Astrocyte (in vitro differentiated cells and primary cell): ENCODE data around the gene PTPRD. TPM values are rescaled to one million over a fixed set of nuclear protein-coding genes. Genes with fewer than 3 reads are reported as not detected.

Experiments
- DNase-seq: peaks from one replicate; pipeline ENCODE4 v3.0.0-alpha.2; 2010; ENCODE audit warnings: low read depth
- FAIRE-seq: peaks from 2 replicates; lab custom pipeline; 2011; peaks lifted over from hg19 to GRCh38; lab: Jason Lieb, UNC
- H2AFZ ChIP-seq: 2 replicates; pipeline ENCODE4 v1.6.0; 2012; ENCODE audit warnings: low read depth, low read length, inconsistent platforms
- H3K27ac ChIP-seq: 2 replicates; pipeline ENCODE4 v1.5.1; 2011; ENCODE audit warnings: low read depth, low read length, inconsistent platforms
- H3K27me3 ChIP-seq: 2 replicates; pipeline ENCODE4 v1.6.0; 2011; ENCODE audit warnings: low read length, inconsistent platforms; ENCODE audit not compliant: insufficient read depth
- H3K36me3 ChIP-seq: 2 replicates; pipeline ENCODE4 v1.5.1; 2011; ENCODE audit warnings: low read length, inconsistent platforms; ENCODE audit not compliant: insufficient read depth
- H3K4me1 ChIP-seq: 2 replicates; pipeline ENCODE4 v1.5.1; 2011; ENCODE audit warnings: low read length, inconsistent platforms; ENCODE audit not compliant: insufficient read depth
- H3K4me2 ChIP-seq: 2 replicates; pipeline ENCODE4 v1.6.0; 2012; ENCODE audit warnings: low read length, inconsistent platforms
- H3K4me3 ChIP-seq: 2 replicates; pipeline ENCODE4 v1.5.1; 2011; ENCODE audit warnings: low read depth, mild to moderate bottlenecking, low read length, inconsistent platforms; ENCODE audit not compliant: insufficient read depth
- H3K79me2 ChIP-seq: 2 replicates; pipeline ENCODE4 v1.6.0; 2012; ENCODE audit warnings: mild to moderate bottlenecking, low read length, inconsistent platforms; ENCODE audit not compliant: insufficient read depth
- H3K9ac ChIP-seq: 2 replicates; pipeline ENCODE4 v1.6.0; 2012; ENCODE audit warnings: mild to moderate bottlenecking, low read length, inconsistent platforms
- H3K9me3 ChIP-seq: 2 replicates; pipeline ENCODE4 v1.5.1; 2012; ENCODE audit warnings: low read depth, mild to moderate bottlenecking, low read length, inconsistent platforms; ENCODE audit not compliant: insufficient read depth
- H4K20me1 ChIP-seq: 2 replicates; pipeline ENCODE4 v1.6.0; 2012; ENCODE audit warnings: low read length, inconsistent platforms; ENCODE audit not compliant: insufficient read depth
- H3K27ac Mint-ChIP-seq: one replicate; pipeline ENCODE4 v1.8.0; 2021; ENCODE audit warnings: mild to moderate bottlenecking, mixed read lengths; ENCODE audit not compliant: unreplicated experiment
- H3K27me3 Mint-ChIP-seq: one replicate; pipeline ENCODE4 v1.8.0; 2021; ENCODE audit warnings: low read depth, mixed read lengths; ENCODE audit not compliant: unreplicated experiment
- H3K36me3 Mint-ChIP-seq: one replicate; pipeline ENCODE4 v1.8.0; 2021; ENCODE audit warnings: low read depth, mixed read lengths; ENCODE audit not compliant: unreplicated experiment
- H3K4me1 Mint-ChIP-seq: one replicate; pipeline ENCODE4 v1.8.0; 2021; ENCODE audit warnings: low read depth, mixed read lengths; ENCODE audit not compliant: unreplicated experiment
- H3K4me3 Mint-ChIP-seq: one replicate; pipeline ENCODE4 v1.8.0; 2021; ENCODE audit warnings: mild to moderate bottlenecking, moderate library complexity, mixed read lengths; ENCODE audit not compliant: unreplicated experiment
- H3K9me3 Mint-ChIP-seq: one replicate; pipeline ENCODE4 v1.8.0; 2021; ENCODE audit warnings: mild to moderate bottlenecking, mixed read lengths; ENCODE audit not compliant: unreplicated experiment
- CTCF ChIP-seq: IDR thresholded peaks from 2 replicates; pipeline ENCODE4 v1.5.1; 2011; ENCODE audit warnings: low read depth, mild to moderate bottlenecking, inconsistent platforms, low read length, moderate library complexity; ENCODE audit not compliant: insufficient read depth
- EZH2 ChIP-seq: IDR thresholded peaks from 2 replicates; pipeline ENCODE4 v1.6.1; 2012; ENCODE audit warnings: mild to moderate bottlenecking, low read length, inconsistent platforms; ENCODE audit not compliant: insufficient read depth
- total RNA-seq: library from RNA; stranded (reverse); gene quantifications from 2 replicates; pipeline ENCODE4 v1.2.1, GENCODE V29; 2021

The PTPRD gene
- total RNA-seq, 1 donor from 2014 or later, result 88.1 TPM

GRCh38 chr9:8782237-8782636 is 1830.6 kb downstream of the PTPRD start:
- TF ChIP-seq CTCF (no peak), EZH2 (no peak)
- no peak for FAIRE-seq

GRCh38 chr9:8781458-8781857 is 1831.3 kb downstream of the PTPRD start:
- H3K27ac ChIP-seq, result no peak overlapping the region
- no peak overlapping the region for H2AFZ ChIP-seq
- H3K27me3 ChIP-seq, result no peaks in the 10 kb centered on the region
- no peak overlapping the region for H3K4me2 ChIP-seq
- Mint-ChIP-seq H3K27ac (no peak overlapping the region), H3K4me1 (peaks cover 30% of the 10 kb centered on the region), H3K4me3 (no peak overlapping the region), H3K27me3 (no peaks in the 10 kb centered on the region), H3K36me3 (no peaks in the 10 kb centered on the region), H3K9me3 (no peaks in the 10 kb centered on the region)
- no peaks in the 10 kb centered on the region for H4K20me1 ChIP-seq
- no peaks in the 10 kb centered on the region for H3K79me2 ChIP-seq
- DNase-seq (no peak), FAIRE-seq (no peak)
- TF ChIP-seq EZH2, result no peak
- no peak for TF ChIP-seq CTCF
- no peaks in the 10 kb centered on the region for H3K4me1 ChIP-seq
- H3K9me3 ChIP-seq, result no peaks in the 10 kb centered on the region
- no peaks in the 10 kb centered on the region for H3K36me3 ChIP-seq
- H3K4me3 ChIP-seq, result no peak overlapping the region
- H3K9ac ChIP-seq, result no peak overlapping the region

More at GRCh38 chr9:8782237-8782636, 1830.6 kb downstream of the PTPRD start:
- Histone ChIP-seq H3K9ac (no peak overlapping the region), H3K9me3 (no peaks in the 10 kb centered on the region), H2AFZ (no peak overlapping the region), H3K4me2 (no peak overlapping the region), H3K79me2 (no peaks in the 10 kb centered on the region), H3K4me3 (no peak overlapping the region), H3K27ac (no peak overlapping the region), H3K4me1 (no peaks in the 10 kb centered on the region), H3K36me3 (no peaks in the 10 kb centered on the region), H4K20me1 (no peaks in the 10 kb centered on the region), H3K27me3 (no peaks in the 10 kb centered on the region)
- Mint-ChIP-seq H3K27me3 (no peaks in the 10 kb centered on the region), H3K36me3 (no peaks in the 10 kb centered on the region), H3K4me1 (peaks cover 30% of the 10 kb centered on the region), H3K27ac (no peak overlapping the region), H3K9me3 (no peaks in the 10 kb centered on the region), H3K4me3 (no peak overlapping the region)
- no peak for DNase-seq

- no peak overlapping the region for H3K27ac Mint-ChIP-seq
- no peaks in the 10 kb centered on the region for H3K36me3 Mint-ChIP-seq
- peaks cover 28% of the 10 kb centered on the region for H3K4me1 Mint-ChIP-seq
- no peak for FAIRE-seq
- H3K79me2 ChIP-seq, result no peaks in the 10 kb centered on the region
- no peak for TF ChIP-seq CTCF
- no peak for TF ChIP-seq EZH2
- no peak overlapping the region for H3K4me3 ChIP-seq
- no peaks in the 10 kb centered on the region for H3K9me3 Mint-ChIP-seq
- DNase-seq, result no peak
- H3K9me3 ChIP-seq, result no peaks in the 10 kb centered on the region
- no peaks in the 10 kb centered on the region for H3K27me3 Mint-ChIP-seq
- H2AFZ ChIP-seq, result no peak overlapping the region
- no peak overlapping the region for H3K27ac ChIP-seq
- no peak overlapping the region for H3K4me2 ChIP-seq
- H4K20me1 ChIP-seq, result no peaks in the 10 kb centered on the region
- H3K9ac ChIP-seq, result no peak overlapping the region
- no peaks in the 10 kb centered on the region for H3K4me1 ChIP-seq
- H3K36me3 ChIP-seq, result no peaks in the 10 kb centered on the region
- H3K4me3 Mint-ChIP-seq, result no peak overlapping the region
- H3K27me3 ChIP-seq, result no peaks in the 10 kb centered on the region
Measured at GRCh38 chr9:8780386-8780785, 1832.4 kb downstream of the PTPRD start.
